PC-3 (cell line): ENCODE results near the gene JAK2. TPM values are rescaled to one million over a fixed set of nuclear protein-coding genes. Genes with fewer than 3 reads are reported as not detected.

Experiments
- ATAC-seq: fragments of 200-7000 bp; cut with Tn5 transposase; 2 replicates; pipeline ENCODE4 v1.9.1; 2020; ENCODE audit warnings: mild to moderate bottlenecking, moderate library complexity
- BruUV-seq: library from RNA; stranded (reverse); fragments of 400-500 nt; replicated peaks from 2 replicates; lab custom pipeline; 2021; lab: Mats Ljungman, UMichigan
- CTCF ChIA-PET: fragments of 300-600 bp; sonication (Branson Sonifier 250); formaldehyde crosslinking; loops from one replicate; lab custom pipeline; 2022; ENCODE audit warnings: antibody characterized with exemption; lab: Charles Lee
- POLR2A ChIA-PET: fragments of 300-600 bp; sonication (Branson Sonifier 250); formaldehyde crosslinking; loops from one replicate; lab custom pipeline; 2022; ENCODE audit warnings: antibody characterized with exemption; ENCODE audit not compliant: unreplicated experiment; lab: Charles Lee
- DNase-seq: peaks from one replicate; pipeline ENCODE4 v3.0.0-alpha.2; 2015
- H2AFZ ChIP-seq: fragments of 300-600 bp; sonication (generic); 2 replicates; pipeline ENCODE4 v1.6.0; 2016; ENCODE audit warnings: antibody characterized with exemption, low read length
- H3F3A ChIP-seq: fragments of 300-600 bp; sonication (generic); one replicate; pipeline ENCODE4 v1.6.0; 2017; ENCODE audit warnings: antibody characterized with exemption, low read length, control low read depth, mild to moderate bottlenecking; ENCODE audit not compliant: unreplicated experiment
- H3K27ac ChIP-seq: fragments of 300-600 bp; sonication (generic); 2 replicates; pipeline ENCODE4 v1.5.1; 2016; ENCODE audit warnings: mild to moderate bottlenecking, low read length
- H3K27me3 ChIP-seq: fragments of 300-600 bp; sonication (generic); 2 replicates; pipeline ENCODE4 v1.6.1; 2016; ENCODE audit warnings: low read length, mixed read lengths
- H3K36me3 ChIP-seq: fragments of 300-600 bp; sonication (generic); 2 replicates; pipeline ENCODE4 v1.6.1; 2016; ENCODE audit warnings: low read depth, mixed run types, low read length, mixed read lengths
- H3K4me1 ChIP-seq: fragments of 300-600 bp; sonication (generic); 2 replicates; pipeline ENCODE4 v1.5.1; 2016; ENCODE audit warnings: low read length; ENCODE audit not compliant: insufficient read depth
- H3K4me2 ChIP-seq: fragments of 300-600 bp; sonication (generic); 2 replicates; pipeline ENCODE4 v1.6.0; 2016; ENCODE audit warnings: low read length
- H3K4me3 ChIP-seq: fragments of 300-600 bp; sonication (generic); 2 replicates; pipeline ENCODE4 v1.5.1; 2016; ENCODE audit warnings: mild to moderate bottlenecking, low read length, mixed read lengths
- H3K79me2 ChIP-seq: fragments of 300-600 bp; sonication (generic); 2 replicates; pipeline ENCODE4 v1.6.1; 2017; ENCODE audit warnings: low read length, mixed read lengths
- H3K9ac ChIP-seq: fragments of 300-600 bp; sonication (generic); 2 replicates; pipeline ENCODE4 v1.6.0; 2016; ENCODE audit warnings: mild to moderate bottlenecking, low read length
- H3K9me2 ChIP-seq: fragments of 300-600 bp; sonication (generic); replicated peaks from 2 replicates; pipeline ENCODE4 v1.6.1; 2016; ENCODE audit warnings: mixed run types, low read length, mixed read lengths
- H3K9me3 ChIP-seq: fragments of 300-600 bp; sonication (generic); 2 replicates; pipeline ENCODE4 v1.6.1; 2016; ENCODE audit warnings: low read length, mixed read lengths
- H4K20me1 ChIP-seq: fragments of 300-600 bp; sonication (generic); 2 replicates; pipeline ENCODE4 v1.6.1; 2016; ENCODE audit warnings: low read length, mixed read lengths
- CTCF ChIP-seq: fragments of 300-600 bp; sonication (generic); conservative IDR thresholded peaks from 2 replicates; pipeline ENCODE4 v1.5.1; 2017; ENCODE audit warnings: antibody characterized with exemption, low read depth, mild to moderate bottlenecking, low read length
- EZH2 ChIP-seq: fragments of 300-600 bp; sonication (generic); IDR thresholded peaks from one replicate; pipeline ENCODE4 v1.6.1; 2017; ENCODE audit warnings: antibody characterized with exemption, mild to moderate bottlenecking, low read length; ENCODE audit not compliant: unreplicated experiment
- EZH2phosphoT487 ChIP-seq: fragments of 300-600 bp; sonication (generic); IDR thresholded peaks from 2 replicates; pipeline ENCODE4 v1.6.1; 2018; ENCODE audit warnings: mild to moderate bottlenecking, antibody characterized with exemption, low read length, borderline replicate concordance
- intact Hi-C: fragments of 100-400 bp; cut with micrococcal nuclease; formaldehyde crosslinking; loops from 2 replicates; pipeline ENCODE4 v1.9.0; 2023
- total RNA-seq: library from RNA; depleted of rRNA; stranded (reverse); fragments of >200 nt; gene quantifications from 2 replicates; pipeline ENCODE4 v1.2.3, GENCODE V29; 2014

The JAK2 gene
- total RNA-seq, 1 experiment from 2014 or later = 11.2 TPM

- ATAC-seq (no peak), DNase-seq (no peak)
These were observed 11.8 kb upstream of the JAK2 start for GRCh38 chr9:4973246-4973645.

GRCh38 chr9:4973902-4974301 lies 11.2 kb upstream of the JAK2 start:
- no peak for DNase-seq
- POLR2A ChIA-PET = no interaction called here
- Histone ChIP-seq H3K9ac (no peak overlapping the region), H2AFZ (no peak overlapping the region), H3K79me2 (no peaks in the 10 kb centered on the region), H4K20me1 (no peaks in the 10 kb centered on the region), H3K9me3 (no peaks in the 10 kb centered on the region), H3K27ac (no peak overlapping the region), H3K27me3 (no peaks in the 10 kb centered on the region), H3K9me2 (no peaks in the 10 kb centered on the region), H3K36me3 (no peaks in the 10 kb centered on the region), H3K4me3 (no peak overlapping the region), H3K4me1 (no peaks in the 10 kb centered on the region), H3K4me2 (no peak overlapping the region), H3F3A (no peaks in the 10 kb centered on the region)
- ATAC-seq = no peak
- BruUV-seq = no TSS peak
- TF ChIP-seq EZH2phosphoT487 (no peak), EZH2 (no peak), CTCF (no peak)
- intact Hi-C loops = no loop called here
- CTCF ChIA-PET = no interaction called here

More at GRCh38 chr9:4973246-4973645, 11.8 kb upstream of the JAK2 start:
- Histone ChIP-seq H3K9me2 (no peaks in the 10 kb centered on the region), H2AFZ (no peak overlapping the region), H3F3A (no peaks in the 10 kb centered on the region), H3K4me2 (no peak overlapping the region), H3K4me3 (no peak overlapping the region), H3K36me3 (no peaks in the 10 kb centered on the region), H3K79me2 (no peaks in the 10 kb centered on the region), H3K9ac (no peak overlapping the region), H3K9me3 (no peaks in the 10 kb centered on the region), H3K4me1 (no peaks in the 10 kb centered on the region), H3K27me3 (no peaks in the 10 kb centered on the region), H3K27ac (no peak overlapping the region), H4K20me1 (no peaks in the 10 kb centered on the region)
- ChIA-PET CTCF (no interaction called here), POLR2A (no interaction called here)
- BruUV-seq = no TSS peak
- intact Hi-C loops = no loop called here
- TF ChIP-seq EZH2phosphoT487 (no peak), CTCF (no peak), EZH2 (no peak)

- H4K20me1 ChIP-seq = no peaks in the 10 kb centered on the region
- no TSS peak for BruUV-seq
- no peak overlapping the region for H3K27ac ChIP-seq
- H3K9ac ChIP-seq = no peak overlapping the region
- no peak overlapping the region for H2AFZ ChIP-seq
- CTCF ChIA-PET = no interaction called here
- H3K4me2 ChIP-seq = no peak overlapping the region
- intact Hi-C loops = no loop called here
- no peaks in the 10 kb centered on the region for H3F3A ChIP-seq
- ATAC-seq (no peak), DNase-seq (no peak)
- TF ChIP-seq EZH2phosphoT487 (no peak), CTCF (no peak), EZH2 (no peak)
- H3K4me1 ChIP-seq = peaks cover 24% of the 10 kb centered on the region
- no peaks in the 10 kb centered on the region for H3K79me2 ChIP-seq
- no peaks in the 10 kb centered on the region for H3K36me3 ChIP-seq
- POLR2A ChIA-PET = interaction anchor here (0.6 kb wide), 1 partner anchor 757 kb away, joined by 3 read pairs; no protein-coding TSS in a partner anchor
- H3K27me3 ChIP-seq = no peaks in the 10 kb centered on the region
- H3K9me3 ChIP-seq = no peaks in the 10 kb centered on the region
- no peaks in the 10 kb centered on the region for H3K9me2 ChIP-seq
- H3K4me3 ChIP-seq = no peak overlapping the region
These were observed 5.8 kb upstream of the JAK2 start for GRCh38 chr9:4979239-4979638.
